GM19035 (cell line): ENCODE data around the gene PLCL1.

Experiments used
- ATAC-seq: cut with Tn5 transposase; IDR thresholded peaks from one replicate; pipeline ENCODE4 v1.9.1; 2021; ENCODE audit not compliant: unreplicated experiment

PLCL1 gene

GRCh38 chr2:197852108-197852507 is 47.7 kb downstream of the PLCL1 start:
- no peak for ATAC-seq

- no peak for ATAC-seq
Observed at GRCh38 chr2:197853549-197853948, 49.2 kb downstream of the PLCL1 start.

- ATAC-seq = no peak
Observed at GRCh38 chr2:197857476-197858107, 53.2 kb downstream of the PLCL1 start.

- ATAC-seq = no peak
Observed at GRCh38 chr2:197858607-197859140, 54.3 kb downstream of the PLCL1 start.

GRCh38 chr2:197862246-197862955 is 58.0 kb downstream of the PLCL1 start:
- no peak for ATAC-seq

GRCh38 chr2:197863744-197864143 is 59.4 kb downstream of the PLCL1 start:
- no peak for ATAC-seq

GRCh38 chr2:197866455-197866854 is 62.1 kb downstream of the PLCL1 start:
- no peak for ATAC-seq

- no peak for ATAC-seq
Observed at GRCh38 chr2:197867033-197867432, 62.6 kb downstream of the PLCL1 start.

- ATAC-seq = no peak
Observed at GRCh38 chr2:197867624-197868023, 63.2 kb downstream of the PLCL1 start.

GRCh38 chr2:197868206-197868605 is 63.8 kb downstream of the PLCL1 start:
- no peak for ATAC-seq

GRCh38 chr2:197869041-197869440 is 64.6 kb downstream of the PLCL1 start:
- no peak for ATAC-seq

GRCh38 chr2:197869501-197870111 is 65.2 kb downstream of the PLCL1 start:
- no peak for ATAC-seq

GRCh38 chr2:197870137-197870536 is 65.7 kb downstream of the PLCL1 start:
- ATAC-seq = no peak

GRCh38 chr2:197871780-197872456 is 67.5 kb downstream of the PLCL1 start:
- ATAC-seq = no peak

GRCh38 chr2:197873293-197873701 is 68.9 kb downstream of the PLCL1 start:
- ATAC-seq = no peak

- ATAC-seq = no peak
Observed at GRCh38 chr2:197875763-197876162, 71.4 kb downstream of the PLCL1 start.

- no peak for ATAC-seq
Observed at GRCh38 chr2:197876524-197876923, 72.1 kb downstream of the PLCL1 start.

- no peak for ATAC-seq
Observed at GRCh38 chr2:197877038-197877437, 72.6 kb downstream of the PLCL1 start.

GRCh38 chr2:197878792-197879191 is 74.4 kb downstream of the PLCL1 start:
- ATAC-seq = no peak

GRCh38 chr2:197879812-197880408 is 75.5 kb downstream of the PLCL1 start:
- no peak for ATAC-seq
